SU-DHL-6 (cell line): ENCODE measurements around the gene ATG13.

Source experiments
- H2AFZ ChIP-seq: fragments of 200-600 bp; sonication (generic); 2 replicates; pipeline ENCODE4 v1.6.1; 2014; ENCODE audit warnings: low read depth, mild to moderate bottlenecking, moderate library complexity, mixed read lengths, antibody characterized with exemption, low read length; ENCODE audit not compliant: severe bottlenecking
- H3F3A ChIP-seq: fragments of 200-600 bp; shearing (Covaris generic); 2 replicates; pipeline ENCODE4 v1.6.0; 2016; ENCODE audit warnings: antibody characterized with exemption, mild to moderate bottlenecking; ENCODE audit not compliant: insufficient read depth
- H3K27ac ChIP-seq: fragments of 200-600 bp; sonication (generic); 2 replicates; pipeline ENCODE4 v1.5.1; 2016; ENCODE audit warnings: low read depth, mild to moderate bottlenecking, low read length, moderate library complexity, mixed read lengths
- H3K27me3 ChIP-seq: fragments of 200-600 bp; sonication (generic), shearing (Covaris generic); 2 replicates; pipeline ENCODE4 v1.6.0; 2014; ENCODE audit warnings: mild to moderate bottlenecking, low read length
- H3K36me3 ChIP-seq: fragments of 200-600 bp; sonication (generic); 2 replicates; pipeline ENCODE4 v1.6.1; 2014; ENCODE audit warnings: mild to moderate bottlenecking, low read length, mixed read lengths
- H3K4me2 ChIP-seq: fragments of 300-600, 200-600 bp; shearing (Covaris generic), sonication (generic); 2 replicates; pipeline ENCODE4 v1.6.0; 2014; ENCODE audit warnings: low read length, low read depth, mild to moderate bottlenecking; ENCODE audit not compliant: poor library complexity, severe bottlenecking
- H3K4me3 ChIP-seq: fragments of 200-600 bp; sonication (generic); 2 replicates; pipeline ENCODE4 v1.5.1; 2014; ENCODE audit warnings: antibody characterized with exemption, low read length, mild to moderate bottlenecking, mixed read lengths; ENCODE audit not compliant: insufficient read depth, poor library complexity, severe bottlenecking
- H3K79me2 ChIP-seq: fragments of 200-600 bp; sonication (generic); 2 replicates; pipeline ENCODE4 v1.6.1; 2014; ENCODE audit warnings: mild to moderate bottlenecking, low read length, moderate library complexity; ENCODE audit not compliant: insufficient read depth
- H3K9ac ChIP-seq: fragments of 200-600 bp; sonication (generic); 2 replicates; pipeline ENCODE4 v1.7.0; 2014; ENCODE audit warnings: mild to moderate bottlenecking, low read length
- H3K9me2 ChIP-seq: fragments of 200-600 bp; sonication (generic); replicated peaks from 2 replicates; pipeline ENCODE4 v1.6.1; 2014; ENCODE audit warnings: low read length; ENCODE audit not compliant: insufficient read depth
- H3K9me3 ChIP-seq: fragments of 200-600 bp; sonication (generic); 2 replicates; pipeline ENCODE4 v1.6.1; 2014; ENCODE audit warnings: low read length, mixed read lengths; ENCODE audit not compliant: insufficient read depth
- H4K20me1 ChIP-seq: fragments of 200-600 bp; sonication (generic); 2 replicates; pipeline ENCODE4 v1.6.1; 2014; ENCODE audit warnings: low read depth, mild to moderate bottlenecking, antibody characterized with exemption, low read length, moderate library complexity, mixed read lengths
- CTCF ChIP-seq: fragments of 200-600 bp; sonication (generic); IDR thresholded peaks from one replicate; pipeline ENCODE4 v1.5.1; 2017; ENCODE audit warnings: antibody characterized with exemption, mild to moderate bottlenecking, low read length, moderate library complexity; ENCODE audit not compliant: insufficient read depth, poor library complexity, severe bottlenecking
- EZH2phosphoT487 ChIP-seq: fragments of 200-600 bp; sonication (generic), shearing (Covaris generic); conservative IDR thresholded peaks from 2 replicates; pipeline ENCODE4 v1.6.1; 2018; ENCODE audit warnings: mild to moderate bottlenecking, antibody characterized with exemption, low read length, moderate library complexity, mixed read lengths

The ATG13 gene

GRCh38 chr11:46695345-46696211 lies 78.2 kb downstream of the ATG13 start:
- no peaks in the 10 kb centered on the region for H3K9me2 ChIP-seq
- H3K4me3 ChIP-seq = no peak overlapping the region
- peaks cover 17% of the 10 kb centered on the region for H3K79me2 ChIP-seq
- H3K27ac ChIP-seq = no peak overlapping the region
- no peaks in the 10 kb centered on the region for H3F3A ChIP-seq
- no peak for TF ChIP-seq CTCF
- no peak for TF ChIP-seq EZH2phosphoT487
- no peaks in the 10 kb centered on the region for H3K36me3 ChIP-seq
- H3K9ac ChIP-seq = no peak overlapping the region
- no peak overlapping the region for H3K4me2 ChIP-seq
- no peak overlapping the region for H2AFZ ChIP-seq
- no peaks in the 10 kb centered on the region for H4K20me1 ChIP-seq
- no peaks in the 10 kb centered on the region for H3K27me3 ChIP-seq
- no peaks in the 10 kb centered on the region for H3K9me3 ChIP-seq

- H3K79me2 ChIP-seq = peaks cover 22% of the 10 kb centered on the region
- H3K4me3 ChIP-seq = no peak overlapping the region
- no peaks in the 10 kb centered on the region for H3K9me3 ChIP-seq
- no peak overlapping the region for H2AFZ ChIP-seq
- no peaks in the 10 kb centered on the region for H3K36me3 ChIP-seq
- no peaks in the 10 kb centered on the region for H4K20me1 ChIP-seq
- no peak overlapping the region for H3K9ac ChIP-seq
- H3K4me2 ChIP-seq = no peak overlapping the region
- no peaks in the 10 kb centered on the region for H3F3A ChIP-seq
- no peaks in the 10 kb centered on the region for H3K27me3 ChIP-seq
- H3K9me2 ChIP-seq = no peaks in the 10 kb centered on the region
- no peak overlapping the region for H3K27ac ChIP-seq
- TF ChIP-seq CTCF (no peak), EZH2phosphoT487 (no peak)
Observed at GRCh38 chr11:46696212-46696558, 78.8 kb downstream of the ATG13 start.

GRCh38 chr11:46697303-46697702 lies 80.0 kb downstream of the ATG13 start:
- Histone ChIP-seq H3K9me2 (no peaks in the 10 kb centered on the region), H3K4me2 (no peak overlapping the region), H3K36me3 (no peaks in the 10 kb centered on the region), H3K27me3 (no peaks in the 10 kb centered on the region), H3K79me2 (peaks cover 33% of the 10 kb centered on the region), H4K20me1 (no peaks in the 10 kb centered on the region), H2AFZ (no peak overlapping the region), H3K9ac (no peak overlapping the region), H3K27ac (no peak overlapping the region), H3K4me3 (no peak overlapping the region), H3K9me3 (no peaks in the 10 kb centered on the region), H3F3A (no peaks in the 10 kb centered on the region)
- TF ChIP-seq CTCF (no peak), EZH2phosphoT487 (no peak)
